ENCODE data around the gene ARHGAP26.

- TF ChIP-seq CTCF (IDR thresholded peaks at IDR 0.05; ENCODE audit: low read depth, low read length, missing input control) (no peak), NR2F2 (IDR thresholded peaks at IDR 0.05) (no peak), ATF3 (IDR thresholded peaks at IDR 0.05) (no peak), YY1 (IDR thresholded peaks at IDR 0.05) (no peak), REST (IDR thresholded peaks at IDR 0.05) (no peak), TAF1 (conservative IDR thresholded peaks at IDR 0.05) (no peak), RAD21 (IDR thresholded peaks at IDR 0.05) (no peak), EGR1 (IDR thresholded peaks at IDR 0.05; ENCODE audit: low read depth in 2 of 2) (no peak), HNF4A (conservative IDR thresholded peaks at IDR 0.05) (no peak), MAX (IDR thresholded peaks at IDR 0.05) (no peak), SP1 (IDR thresholded peaks at IDR 0.05) (no peak), JUND (IDR thresholded peaks at IDR 0.05) (no peak), ZBTB33 (IDR thresholded peaks at IDR 0.05) (no peak)
Measured at GRCh38 chr5:143214890-143215289, 444.7 kb downstream of the ARHGAP26 start.

All from liver (tissue), 3 donors.